Measurements from ENCODE around the gene PORCN. TPM values are rescaled to one million over a fixed set of nuclear protein-coding genes. Genes with fewer than 3 reads are reported as not detected.

PORCN gene
- total RNA-seq, 2 donors from 2014 or later: 15.1 to 61.7 TPM

- intact Hi-C loops (cut with DNase I): no loop called here
- TF ChIP-seq, protein P1, sequence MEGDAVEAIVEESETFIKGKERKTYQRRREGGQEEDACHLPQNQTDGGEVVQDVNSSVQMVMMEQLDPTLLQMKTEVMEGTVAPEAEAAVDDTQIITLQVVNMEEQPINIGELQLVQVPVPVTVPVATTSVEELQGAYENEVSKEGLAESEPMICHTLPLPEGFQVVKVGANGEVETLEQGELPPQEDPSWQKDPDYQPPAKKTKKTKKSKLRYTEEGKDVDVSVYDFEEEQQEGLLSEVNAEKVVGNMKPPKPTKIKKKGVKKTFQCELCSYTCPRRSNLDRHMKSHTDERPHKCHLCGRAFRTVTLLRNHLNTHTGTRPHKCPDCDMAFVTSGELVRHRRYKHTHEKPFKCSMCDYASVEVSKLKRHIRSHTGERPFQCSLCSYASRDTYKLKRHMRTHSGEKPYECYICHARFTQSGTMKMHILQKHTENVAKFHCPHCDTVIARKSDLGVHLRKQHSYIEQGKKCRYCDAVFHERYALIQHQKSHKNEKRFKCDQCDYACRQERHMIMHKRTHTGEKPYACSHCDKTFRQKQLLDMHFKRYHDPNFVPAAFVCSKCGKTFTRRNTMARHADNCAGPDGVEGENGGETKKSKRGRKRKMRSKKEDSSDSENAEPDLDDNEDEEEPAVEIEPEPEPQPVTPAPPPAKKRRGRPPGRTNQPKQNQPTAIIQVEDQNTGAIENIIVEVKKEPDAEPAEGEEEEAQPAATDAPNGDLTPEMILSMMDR (IDR thresholded peaks at IDR 0.05): no peak
- TF ChIP-seq POLR2AphosphoS5 (IDR thresholded peaks at IDR 0.05): no peak
- H3K4me1 ChIP-seq (replicated peaks): no peaks in the 10 kb centered on the region
- no peak for DNase-seq (ENCODE audit: low spot score)
- no peaks in the 10 kb centered on the region for H3K27me3 ChIP-seq (replicated peaks; ENCODE audit: insufficient read depth)
- no peak overlapping the region for H3K27ac ChIP-seq
- H3K36me3 ChIP-seq: no peaks in the 10 kb centered on the region
- WGBS: 86% methylated on average over 3 of the region's 3 CpGs
- H3K4me3 ChIP-seq: no peak overlapping the region
- H3K9me3 ChIP-seq: no peaks in the 10 kb centered on the region
Observed at GRCh38 chrX:48488034-48488433, 20.8 kb upstream of the PORCN start.

GRCh38 chrX:48489296-48489695, 19.5 kb upstream of the PORCN start:
- H3K4me1 ChIP-seq (replicated peaks): no peaks in the 10 kb centered on the region
- no peaks in the 10 kb centered on the region for H3K9me3 ChIP-seq
- no peak for TF ChIP-seq POLR2A (IDR thresholded peaks at IDR 0.05)
- TF ChIP-seq POLR2AphosphoS5 (IDR thresholded peaks at IDR 0.05): no peak
- TF ChIP-seq, protein P1 (IDR thresholded peaks at IDR 0.05): no peak
- no peaks in the 10 kb centered on the region for H3K36me3 ChIP-seq
- no peak overlapping the region for H3K4me3 ChIP-seq
- intact Hi-C loops (cut with DNase I): no loop called here
- no peak for DNase-seq (ENCODE audit: low spot score)
- WGBS: 85% methylated on average over 9 of the region's 9 CpGs
- H3K27me3 ChIP-seq (replicated peaks; ENCODE audit: insufficient read depth): no peaks in the 10 kb centered on the region
- no peak overlapping the region for H3K27ac ChIP-seq

DNA sequence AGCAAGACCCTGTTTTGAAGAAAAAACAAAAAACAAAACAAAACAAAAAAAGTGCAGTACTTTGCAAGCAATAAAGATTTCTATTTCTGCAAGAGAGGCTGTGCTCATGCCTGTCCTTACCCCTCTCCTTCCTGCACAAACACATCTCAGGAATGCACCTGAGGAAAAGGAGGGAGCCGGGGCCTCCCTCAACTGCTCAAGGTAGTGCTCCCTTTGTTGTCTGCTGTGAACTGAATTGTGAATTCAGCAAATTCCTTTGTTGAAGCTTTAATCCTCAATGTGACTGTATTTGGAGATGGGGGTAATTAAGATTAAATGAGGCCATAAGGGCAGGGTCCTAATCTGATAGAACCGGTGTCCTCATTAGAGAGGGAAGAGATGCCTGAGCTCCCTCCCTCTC, 18.9 kb upstream of the PORCN start:
- TF ChIP-seq POLR2A (IDR thresholded peaks at IDR 0.05): no peak
- H3K36me3 ChIP-seq: no peaks in the 10 kb centered on the region
- DNase-seq (ENCODE audit: low spot score): no peak
- intact Hi-C loops (cut with DNase I): no loop called here
- H3K4me3 ChIP-seq: no peak overlapping the region
- no peaks in the 10 kb centered on the region for H3K9me3 ChIP-seq
- H3K27ac ChIP-seq: no peak overlapping the region
- 49% methylated on average over 2 of the region's 2 CpGs for WGBS
- H3K4me1 ChIP-seq (replicated peaks): no peaks in the 10 kb centered on the region
- H3K27me3 ChIP-seq (replicated peaks; ENCODE audit: insufficient read depth): no peaks in the 10 kb centered on the region

- Histone ChIP-seq H3K9me3 (no peaks in the 10 kb centered on the region), H3K27ac (no peak overlapping the region), H3K36me3 (no peaks in the 10 kb centered on the region), H3K27me3 (replicated peaks; ENCODE audit: insufficient read depth) (no peaks in the 10 kb centered on the region), H3K4me1 (replicated peaks) (no peaks in the 10 kb centered on the region), H3K4me3 (no peak overlapping the region)
- WGBS: 75% methylated on average over 8 of the region's 8 CpGs
- no peak for DNase-seq (ENCODE audit: low spot score)
- intact Hi-C loops (cut with DNase I): no loop called here
- TF ChIP-seq, protein P1 (IDR thresholded peaks at IDR 0.05): no peak
- no peak for TF ChIP-seq POLR2A (IDR thresholded peaks at IDR 0.05)
- no peak for TF ChIP-seq POLR2AphosphoS5 (IDR thresholded peaks at IDR 0.05)
Observed at GRCh38 chrX:48490661-48491060, 18.1 kb upstream of the PORCN start.

- 96% methylated on average over 7 of the region's 9 CpGs for WGBS
- intact Hi-C loops (cut with DNase I): no loop called here
- Histone ChIP-seq H3K4me3 (no peak overlapping the region), H3K36me3 (no peaks in the 10 kb centered on the region), H3K4me1 (replicated peaks) (no peaks in the 10 kb centered on the region), H3K27ac (no peak overlapping the region), H3K27me3 (replicated peaks; ENCODE audit: insufficient read depth) (no peaks in the 10 kb centered on the region), H3K9me3 (no peaks in the 10 kb centered on the region)
- no peak for DNase-seq (ENCODE audit: low spot score)
- TF ChIP-seq POLR2AphosphoS5 (IDR thresholded peaks at IDR 0.05): no peak
- TF ChIP-seq POLR2A (IDR thresholded peaks at IDR 0.05): no peak
- TF ChIP-seq, protein P1 (IDR thresholded peaks at IDR 0.05): no peak
Observed at GRCh38 chrX:48491809-48492208, 17.0 kb upstream of the PORCN start.
